HEK293 (cell line): Measurements from ENCODE around the gene KRTAP5-5.

Source experiments
- PATZ1 ChIP-seq: fragments of 450-650 bp; formaldehyde crosslinking; IDR thresholded peaks from 2 replicates; pipeline ENCODE4 v1.5.1; 2016; ENCODE audit warnings: missing biosample characterization, missing genetic modification characterization
- SALL2 ChIP-seq: fragments of 450-650 bp; formaldehyde crosslinking; IDR thresholded peaks from 2 replicates; pipeline ENCODE4 v1.5.0; 2017; ENCODE audit warnings: missing biosample characterization, mild to moderate bottlenecking, missing genetic modification characterization, borderline replicate concordance
- SETDB1 ChIP-seq: IDR thresholded peaks from one replicate; pipeline ENCODE4 v1.6.1; 2017; ENCODE audit warnings: mild to moderate bottlenecking, low read length, moderate library complexity, mixed read lengths; ENCODE audit not compliant: insufficient read length
- SP7 ChIP-seq: fragments of 450-650 bp; formaldehyde crosslinking; IDR thresholded peaks from 2 replicates; pipeline ENCODE4 v1.5.1; 2016; ENCODE audit warnings: missing biosample characterization, missing genetic modification characterization
- ZFP37 ChIP-seq: fragments of 450-650 bp; formaldehyde crosslinking; IDR thresholded peaks from 2 replicates; pipeline ENCODE4 v1.5.1; 2016; ENCODE audit warnings: missing biosample characterization, missing genetic modification characterization
- ZFP69B ChIP-seq: fragments of 450-650 bp; formaldehyde crosslinking; IDR thresholded peaks from 2 replicates; pipeline ENCODE4 v1.5.1; 2016; ENCODE audit warnings: missing biosample characterization, missing genetic modification characterization
- ZNF274 ChIP-seq, 2 experiments: fragments of 200-500 bp in 1 of 2; fragments of 450-650 bp in 1 of 2; sonication (Bioruptor generic) in 1 of 2; formaldehyde crosslinking in 1 of 2; IDR thresholded peaks; 2 replicates each; pipeline versions ENCODE4 v1.5.1 to v1.6.1; 2014 to 2016; ENCODE audit warnings: borderline replicate concordance in 1 of 2, inconsistent platforms in 1 of 2, low read length in 1 of 2, missing biosample characterization in 1 of 2, missing genetic modification characterization in 1 of 2
- ZNF335 ChIP-seq: fragments of 450-650 bp; formaldehyde crosslinking; conservative IDR thresholded peaks from 2 replicates; pipeline ENCODE4 v1.5.1; 2016; ENCODE audit warnings: missing biosample characterization, missing genetic modification characterization
- ZNF362 ChIP-seq: fragments of 450-650 bp; formaldehyde crosslinking; IDR thresholded peaks from 2 replicates; pipeline ENCODE4 v1.5.1; 2016; ENCODE audit warnings: missing biosample characterization, missing genetic modification characterization
- ZNF394 ChIP-seq: fragments of 450-650 bp; formaldehyde crosslinking; IDR thresholded peaks from 2 replicates; pipeline ENCODE4 v1.5.1; 2016; ENCODE audit warnings: missing biosample characterization, missing genetic modification characterization, mild to moderate bottlenecking, moderate library complexity, borderline replicate concordance
- ZNF530 ChIP-seq: fragments of 450-650 bp; formaldehyde crosslinking; IDR thresholded peaks from 2 replicates; pipeline ENCODE4 v1.5.1; 2016; ENCODE audit warnings: low read depth, missing biosample characterization, missing genetic modification characterization
- ZSCAN23 ChIP-seq: fragments of 450-650 bp; formaldehyde crosslinking; IDR thresholded peaks from 2 replicates; pipeline ENCODE4 v1.5.1; 2016; ENCODE audit warnings: missing biosample characterization, missing genetic modification characterization
- TF ChIP-seq, protein P1 (sequence below): fragments of 450-650 bp; formaldehyde crosslinking; IDR thresholded peaks from 2 replicates; pipeline ENCODE4 v1.5.1; 2016; ENCODE audit warnings: missing biosample characterization, missing genetic modification characterization
- TF ChIP-seq, protein P2 (sequence below): IDR thresholded peaks from 2 replicates; pipeline ENCODE4 v1.6.1; 2011; ENCODE audit warnings: mild to moderate bottlenecking, low read depth, low read length, borderline replicate concordance

DNA sequence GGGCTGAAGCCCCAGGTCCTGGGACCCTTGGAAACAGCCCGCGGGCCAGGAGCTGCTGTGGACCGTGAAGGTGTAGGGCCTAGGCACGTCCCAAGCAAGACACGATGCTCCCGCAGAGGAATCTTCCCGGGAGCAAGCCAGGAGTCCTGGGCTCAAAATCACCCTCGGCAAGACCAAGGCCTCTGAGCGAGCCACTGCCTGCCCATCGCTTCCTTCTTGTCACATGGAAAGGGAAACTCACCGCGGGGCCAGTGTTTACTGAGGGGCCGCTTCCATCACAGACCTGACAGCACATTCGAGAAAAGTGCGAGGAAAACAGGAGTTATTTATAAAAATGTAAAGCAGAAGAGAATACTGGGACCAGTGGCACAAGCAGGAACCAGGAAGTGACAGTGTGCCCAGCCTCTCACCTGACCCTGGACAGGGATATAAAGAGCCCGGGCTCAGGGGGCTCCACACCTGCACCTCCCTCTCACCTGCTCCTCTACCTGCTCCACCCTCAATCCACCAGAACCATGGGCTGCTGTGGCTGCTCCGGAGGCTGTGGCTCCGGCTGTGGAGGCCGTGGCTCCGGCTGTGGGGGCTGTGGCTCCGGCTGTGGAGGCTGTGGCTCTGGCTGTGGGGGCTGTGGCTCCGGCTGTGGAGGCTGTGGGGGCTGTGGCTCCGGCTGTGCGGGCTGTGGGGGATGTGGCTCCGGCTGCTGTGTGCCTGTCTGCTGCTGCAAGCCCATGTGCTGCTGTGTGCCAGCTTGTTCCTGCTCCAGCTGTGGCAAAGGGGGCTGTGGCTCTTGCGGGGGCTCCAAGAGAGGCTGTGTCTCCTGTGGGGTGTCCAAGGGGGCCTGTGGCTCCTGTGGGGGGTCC is at the start of gene KRTAP5-5:
- TF ChIP-seq ZFP37 (tag by site-specific recombination) = no peak
- no peak for TF ChIP-seq ZNF335 (tag by site-specific recombination)
- TF ChIP-seq ZNF530 (tag by site-specific recombination) = no peak
- TF ChIP-seq ZNF362 (tag by site-specific recombination) = no peak
- no peak for TF ChIP-seq ZFP69B (tag by site-specific recombination)
- TF ChIP-seq ZSCAN23 (tag by site-specific recombination) = no peak
- TF ChIP-seq, protein P1, sequence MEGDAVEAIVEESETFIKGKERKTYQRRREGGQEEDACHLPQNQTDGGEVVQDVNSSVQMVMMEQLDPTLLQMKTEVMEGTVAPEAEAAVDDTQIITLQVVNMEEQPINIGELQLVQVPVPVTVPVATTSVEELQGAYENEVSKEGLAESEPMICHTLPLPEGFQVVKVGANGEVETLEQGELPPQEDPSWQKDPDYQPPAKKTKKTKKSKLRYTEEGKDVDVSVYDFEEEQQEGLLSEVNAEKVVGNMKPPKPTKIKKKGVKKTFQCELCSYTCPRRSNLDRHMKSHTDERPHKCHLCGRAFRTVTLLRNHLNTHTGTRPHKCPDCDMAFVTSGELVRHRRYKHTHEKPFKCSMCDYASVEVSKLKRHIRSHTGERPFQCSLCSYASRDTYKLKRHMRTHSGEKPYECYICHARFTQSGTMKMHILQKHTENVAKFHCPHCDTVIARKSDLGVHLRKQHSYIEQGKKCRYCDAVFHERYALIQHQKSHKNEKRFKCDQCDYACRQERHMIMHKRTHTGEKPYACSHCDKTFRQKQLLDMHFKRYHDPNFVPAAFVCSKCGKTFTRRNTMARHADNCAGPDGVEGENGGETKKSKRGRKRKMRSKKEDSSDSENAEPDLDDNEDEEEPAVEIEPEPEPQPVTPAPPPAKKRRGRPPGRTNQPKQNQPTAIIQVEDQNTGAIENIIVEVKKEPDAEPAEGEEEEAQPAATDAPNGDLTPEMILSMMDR (tag by site-specific recombination) = no peak
- no peak for TF ChIP-seq SALL2
- TF ChIP-seq ZNF394 (tag by site-specific recombination) = no peak
- TF ChIP-seq, protein P2, sequence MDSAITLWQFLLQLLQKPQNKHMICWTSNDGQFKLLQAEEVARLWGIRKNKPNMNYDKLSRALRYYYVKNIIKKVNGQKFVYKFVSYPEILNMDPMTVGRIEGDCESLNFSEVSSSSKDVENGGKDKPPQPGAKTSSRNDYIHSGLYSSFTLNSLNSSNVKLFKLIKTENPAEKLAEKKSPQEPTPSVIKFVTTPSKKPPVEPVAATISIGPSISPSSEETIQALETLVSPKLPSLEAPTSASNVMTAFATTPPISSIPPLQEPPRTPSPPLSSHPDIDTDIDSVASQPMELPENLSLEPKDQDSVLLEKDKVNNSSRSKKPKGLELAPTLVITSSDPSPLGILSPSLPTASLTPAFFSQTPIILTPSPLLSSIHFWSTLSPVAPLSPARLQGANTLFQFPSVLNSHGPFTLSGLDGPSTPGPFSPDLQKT = no peak
- TF ChIP-seq ZNF274 (IDR thresholded peaks at IDR 0.05; ENCODE audit: low read length) = no peak
- TF ChIP-seq ZNF274 (tag by site-specific recombination; IDR thresholded peaks at IDR 0.05; ENCODE audit: borderline replicate concordance) = no peak
- TF ChIP-seq SETDB1 = no peak
- TF ChIP-seq PATZ1 = no peak
- no peak for TF ChIP-seq SP7 (tag by site-specific recombination)
